ENCODE measurements around the gene IMMP2L. TPM values are rescaled to one million over a fixed set of nuclear protein-coding genes. Genes with fewer than 3 reads are reported as not detected.

Gene IMMP2L
- total RNA-seq, 2 experiments from 2014 or later: 8.9 to 18.7 TPM

DNA sequence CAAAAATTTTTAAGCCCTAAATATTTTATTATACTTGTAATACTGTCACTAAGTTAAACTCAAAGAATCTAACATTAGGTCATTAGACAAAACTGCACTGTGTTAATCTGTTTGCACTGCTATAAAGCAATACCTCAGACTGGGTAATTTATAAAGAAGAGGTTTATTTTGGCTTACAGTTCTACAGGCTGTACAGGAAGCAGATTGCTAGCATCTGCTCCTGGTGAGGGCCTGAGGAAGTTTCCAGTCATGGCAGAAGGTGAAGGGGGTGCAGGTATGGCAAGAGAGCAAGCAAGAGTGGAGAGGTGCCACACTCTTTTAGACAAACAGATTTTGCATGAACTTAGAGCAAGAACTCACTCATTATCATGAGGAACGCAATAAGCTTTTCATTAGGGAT, 125.7 kb downstream of the IMMP2L start:
- DNase-seq: no peak
- Histone ChIP-seq H3K27ac (ENCODE audit: low read depth in 1 of 2, low read length in 2 of 2) (no peak overlapping the region), H3K36me3 (ENCODE audit: insufficient read depth, low read length) (no peaks in the 10 kb centered on the region), H3K9me3 (ENCODE audit: control insufficient read depth in 1 of 2, insufficient read depth in 1 of 2, low read length in 2 of 2) (peaks cover 12 to 14% of the 10 kb centered on the region in 2 experiments), H3K27me3 (ENCODE audit: control insufficient read depth in 1 of 2, insufficient read depth in 2 of 2, low read length in 2 of 2) (no peaks in the 10 kb centered on the region), H3K4me3 (ENCODE audit: low read length) (no peak overlapping the region), H3K4me1 (ENCODE audit: insufficient read depth, low read length) (no peaks in the 10 kb centered on the region)
- ChIA-PET CTCF (no interaction called here), POLR2A (no interaction called here)
- no peak overlapping the region for H3K4me3 Mint-ChIP-seq
- no peak for ATAC-seq (ENCODE audit: poor library complexity)
- H3K4me1 Mint-ChIP-seq (ENCODE audit: low read depth): no peaks in the 10 kb centered on the region
- TF ChIP-seq, protein P1, sequence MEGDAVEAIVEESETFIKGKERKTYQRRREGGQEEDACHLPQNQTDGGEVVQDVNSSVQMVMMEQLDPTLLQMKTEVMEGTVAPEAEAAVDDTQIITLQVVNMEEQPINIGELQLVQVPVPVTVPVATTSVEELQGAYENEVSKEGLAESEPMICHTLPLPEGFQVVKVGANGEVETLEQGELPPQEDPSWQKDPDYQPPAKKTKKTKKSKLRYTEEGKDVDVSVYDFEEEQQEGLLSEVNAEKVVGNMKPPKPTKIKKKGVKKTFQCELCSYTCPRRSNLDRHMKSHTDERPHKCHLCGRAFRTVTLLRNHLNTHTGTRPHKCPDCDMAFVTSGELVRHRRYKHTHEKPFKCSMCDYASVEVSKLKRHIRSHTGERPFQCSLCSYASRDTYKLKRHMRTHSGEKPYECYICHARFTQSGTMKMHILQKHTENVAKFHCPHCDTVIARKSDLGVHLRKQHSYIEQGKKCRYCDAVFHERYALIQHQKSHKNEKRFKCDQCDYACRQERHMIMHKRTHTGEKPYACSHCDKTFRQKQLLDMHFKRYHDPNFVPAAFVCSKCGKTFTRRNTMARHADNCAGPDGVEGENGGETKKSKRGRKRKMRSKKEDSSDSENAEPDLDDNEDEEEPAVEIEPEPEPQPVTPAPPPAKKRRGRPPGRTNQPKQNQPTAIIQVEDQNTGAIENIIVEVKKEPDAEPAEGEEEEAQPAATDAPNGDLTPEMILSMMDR (IDR thresholded peaks at IDR 0.05): no peak
- no peak overlapping the region for H3K27ac Mint-ChIP-seq
- no peaks in the 10 kb centered on the region for H3K27me3 Mint-ChIP-seq
- H3K36me3 Mint-ChIP-seq (ENCODE audit: low read depth): peaks cover 48% of the 10 kb centered on the region
- intact Hi-C loops (cut with DNase I, micrococcal nuclease): no loop called here
- H3K9me3 Mint-ChIP-seq: peaks cover 4% of the 10 kb centered on the region

DNA sequence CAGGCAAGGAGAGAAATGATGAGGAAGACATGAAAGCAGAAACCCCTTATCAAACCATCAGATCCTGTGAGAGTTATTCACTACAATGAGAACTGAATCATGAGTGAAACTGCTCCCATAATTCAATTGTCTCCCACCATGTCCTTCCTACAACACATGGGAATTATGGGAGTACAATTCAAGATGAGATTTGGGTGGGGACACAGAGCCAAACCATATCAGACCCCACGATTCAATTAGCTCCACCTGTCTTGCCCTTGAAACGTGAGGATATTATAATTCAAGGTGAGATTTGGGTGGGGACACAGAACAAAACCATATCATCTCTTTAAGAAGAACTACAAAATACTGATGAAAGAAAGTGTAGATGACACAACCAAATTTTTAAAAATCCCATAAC, 128.9 kb downstream of the IMMP2L start:
- ChIA-PET CTCF (no interaction called here), POLR2A (no interaction called here)
- Histone ChIP-seq H3K4me3 (ENCODE audit: low read length) (no peak overlapping the region), H3K9me3 (ENCODE audit: control insufficient read depth in 1 of 2, insufficient read depth in 1 of 2, low read length in 2 of 2) (peaks cover 12 to 14% of the 10 kb centered on the region in 2 experiments), H3K27ac (ENCODE audit: low read depth in 1 of 2, low read length in 2 of 2) (no peak overlapping the region), H3K36me3 (ENCODE audit: insufficient read depth, low read length) (no peaks in the 10 kb centered on the region), H3K27me3 (ENCODE audit: control insufficient read depth in 1 of 2, insufficient read depth in 2 of 2, low read length in 2 of 2) (no peaks in the 10 kb centered on the region), H3K4me1 (ENCODE audit: insufficient read depth, low read length) (no peaks in the 10 kb centered on the region)
- TF ChIP-seq, protein P1 (IDR thresholded peaks at IDR 0.05): no peak
- Mint-ChIP-seq H3K4me3 (no peak overlapping the region), H3K27ac (no peak overlapping the region), H3K27me3 (no peaks in the 10 kb centered on the region), H3K4me1 (ENCODE audit: low read depth) (no peaks in the 10 kb centered on the region), H3K36me3 (ENCODE audit: low read depth) (peaks cover 29% of the 10 kb centered on the region), H3K9me3 (no peaks in the 10 kb centered on the region)
- no peak for ATAC-seq (ENCODE audit: poor library complexity)
- intact Hi-C loops (cut with DNase I, micrococcal nuclease): no loop called here
- no peak for DNase-seq

DNA sequence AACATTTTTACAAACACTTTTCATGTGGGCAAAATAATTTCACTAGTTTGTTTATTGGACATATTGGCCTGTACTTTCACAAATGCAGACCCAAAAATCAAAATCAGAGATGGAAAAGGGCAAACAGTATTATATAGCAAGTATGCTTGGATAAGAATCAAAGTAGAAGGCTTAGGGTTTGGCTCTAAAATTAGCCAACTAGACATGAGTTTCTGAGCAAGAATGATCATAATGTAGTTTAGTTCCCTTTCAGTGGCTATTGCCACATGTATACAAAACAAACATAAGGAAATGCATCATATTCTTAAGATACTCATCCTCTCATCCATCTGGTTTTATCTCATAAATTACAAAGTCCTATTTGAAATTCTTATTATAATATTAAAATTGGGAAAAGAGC, 132.5 kb downstream of the IMMP2L start:
- Histone ChIP-seq H3K27ac (ENCODE audit: low read depth in 1 of 2, low read length in 2 of 2) (no peak overlapping the region), H3K27me3 (ENCODE audit: control insufficient read depth in 1 of 2, insufficient read depth in 2 of 2, low read length in 2 of 2) (no peaks in the 10 kb centered on the region), H3K4me1 (ENCODE audit: insufficient read depth, low read length) (no peaks in the 10 kb centered on the region), H3K36me3 (ENCODE audit: insufficient read depth, low read length) (no peaks in the 10 kb centered on the region), H3K9me3 (ENCODE audit: control insufficient read depth in 1 of 2, insufficient read depth in 1 of 2, low read length in 2 of 2) (peaks cover 3 to 4% of the 10 kb centered on the region in 2 experiments), H3K4me3 (ENCODE audit: low read length) (no peak overlapping the region)
- intact Hi-C loops (cut with DNase I, micrococcal nuclease): no loop called here
- TF ChIP-seq, protein P1 (IDR thresholded peaks at IDR 0.05): no peak
- no peak overlapping the region for H3K27ac Mint-ChIP-seq
- CTCF ChIA-PET: no interaction called here
- no peak for DNase-seq
- no peak overlapping the region for H3K4me3 Mint-ChIP-seq
- POLR2A ChIA-PET: no interaction called here
- no peak for ATAC-seq (ENCODE audit: poor library complexity)
- peaks cover 20% of the 10 kb centered on the region for H3K36me3 Mint-ChIP-seq (ENCODE audit: low read depth)
- H3K4me1 Mint-ChIP-seq (ENCODE audit: low read depth): no peaks in the 10 kb centered on the region
- no peaks in the 10 kb centered on the region for H3K9me3 Mint-ChIP-seq
- H3K27me3 Mint-ChIP-seq: no peaks in the 10 kb centered on the region
